SK-MEL-5 (cell line): ENCODE measurements around the gene PARP1. TPM values are rescaled to one million over a fixed set of nuclear protein-coding genes. Genes with fewer than 3 reads are reported as not detected.

ENCODE experiments used
- DNase-seq: peaks from one replicate; pipeline ENCODE4 v3.0.0-alpha.2; 2016; ENCODE audit warnings: low read depth, low spot score
- in situ Hi-C: cut with HindIII; loops from 2 replicates; pipeline ENCODE4 v1.10.0; 2016; ENCODE audit warnings: low sequenced_read_pairs, high pct_unique_total_duplicates, low pct_unique_long_range_greater_than_20kb
- total RNA-seq: library from RNA; depleted of rRNA; stranded (reverse); fragments of >200 nt; shearing (Covaris generic); gene quantifications from 2 replicates; pipeline ENCODE4 v1.2.3, GENCODE V29; 2014

PARP1 gene
- total RNA-seq, 1 experiment from 2014 or later, result 140 TPM

- in situ Hi-C loops, result no loop called here
- no peak for DNase-seq
These were observed 10.1 kb upstream of the PARP1 start for GRCh38 chr1:226417830-226418546.

GRCh38 chr1:226417350-226417749 is 9.5 kb upstream of the PARP1 start:
- no peak for DNase-seq
- in situ Hi-C loops, result no loop called here

- in situ Hi-C loops, result no loop called here
These were observed 6.3 kb upstream of the PARP1 start for GRCh38 chr1:226414098-226414698.

GRCh38 chr1:226411619-226412018 is 3.7 kb upstream of the PARP1 start:
- no peak for DNase-seq
- in situ Hi-C loops, result no loop called here

More at GRCh38 chr1:226414098-226414698, 6.3 kb upstream of the PARP1 start:
- DNase-seq, result no peak

- DNase-seq, result no peak
- in situ Hi-C loops, result no loop called here
These were observed 3.1 kb upstream of the PARP1 start for GRCh38 chr1:226410958-226411357.

- no peak for DNase-seq
- in situ Hi-C loops, result no loop called here
These were observed 1.5 kb upstream of the PARP1 start for GRCh38 chr1:226409392-226409791.

- in situ Hi-C loops, result no loop called here
- no peak for DNase-seq
These were observed 642 bp upstream of the PARP1 start for GRCh38 chr1:226408285-226409184.

- in situ Hi-C loops, result no loop called here
- no peak for DNase-seq
These were observed 745 bp downstream of the PARP1 start for GRCh38 chr1:226407199-226407496.

GRCh38 chr1:226406401-226406881 is 1.5 kb downstream of the PARP1 start:
- no peak for DNase-seq
- in situ Hi-C loops, result no loop called here

- no peak for DNase-seq
- in situ Hi-C loops, result no loop called here
These were observed 2.4 kb downstream of the PARP1 start for GRCh38 chr1:226405411-226405988.

GRCh38 chr1:226404904-226405222 is 3.0 kb downstream of the PARP1 start:
- DNase-seq, result no peak
- in situ Hi-C loops, result no loop called here

- DNase-seq, result no peak
- in situ Hi-C loops, result no loop called here
These were observed 3.6 kb downstream of the PARP1 start for GRCh38 chr1:226404063-226404903.

- DNase-seq, result peak; percentile 77
- in situ Hi-C loops, result no loop called here
These were observed 4.5 kb downstream of the PARP1 start for GRCh38 chr1:226403201-226404034.

- in situ Hi-C loops, result no loop called here
- peak; percentile 30 for DNase-seq
These were observed 5.1 kb downstream of the PARP1 start for GRCh38 chr1:226402739-226403165.

GRCh38 chr1:226401355-226402303 is 6.3 kb downstream of the PARP1 start:
- in situ Hi-C loops, result no loop called here
- DNase-seq, result no peak
